Forelimb muscle (tissue), 1 donor: ENCODE results near the gene RARB. TPM values are rescaled to one million over a fixed set of nuclear protein-coding genes. Genes with fewer than 3 reads are reported as not detected.

Experiments used
- DNase-seq: peaks from one replicate; pipeline ENCODE4 v3.0.0-alpha.2; 2013; ENCODE audit warnings: low read depth
- polyA plus RNA-seq: library from polyadenylated mRNA; unstranded; fragments of 120-200 nt; gene quantifications from one replicate; pipeline ENCODE4 v1.2.1, GENCODE V29; 2013; ENCODE audit not compliant: insufficient read length

RARB gene
- polyA plus RNA-seq, 1 donor, result 10.5 TPM

DNA sequence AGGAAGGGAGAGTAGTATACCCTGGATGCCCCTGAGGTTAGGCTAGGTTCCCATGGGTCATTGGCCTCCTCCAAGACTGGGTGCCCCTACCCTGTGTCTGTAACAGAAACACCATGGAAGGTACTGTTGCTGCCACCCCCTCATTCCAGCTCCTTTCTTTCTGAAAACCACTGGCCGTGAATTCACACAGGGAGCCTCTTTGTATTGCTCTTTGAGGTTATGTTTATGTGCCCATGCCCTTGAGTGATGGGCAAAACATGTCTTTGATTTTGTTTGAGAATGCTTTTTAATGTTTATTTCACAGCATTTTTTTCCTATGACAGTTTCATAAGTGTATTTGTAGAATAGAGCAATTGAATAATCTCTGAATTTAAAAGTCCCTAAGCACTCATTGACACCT lies 79.7 kb downstream of the RARB start:
- no peak for DNase-seq

DNA sequence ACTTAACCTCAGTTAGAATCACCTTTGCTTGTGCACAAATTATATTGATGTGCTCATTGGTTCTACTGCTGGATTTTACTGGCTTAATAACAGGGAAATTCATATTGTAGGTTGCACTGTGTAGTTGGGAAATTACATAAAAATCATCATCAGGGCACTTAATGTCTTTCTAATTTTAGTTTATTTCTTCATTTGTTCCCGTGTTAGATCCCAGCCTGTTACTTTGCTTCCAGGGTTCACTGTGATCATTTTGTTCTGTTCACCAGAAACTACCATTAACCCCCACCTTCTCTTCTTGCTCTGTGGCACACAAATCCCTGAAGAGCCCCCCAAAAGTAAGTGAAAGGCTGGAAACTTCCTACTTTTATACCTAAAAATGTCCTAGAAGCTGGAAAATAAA lies 80.4 kb downstream of the RARB start:
- DNase-seq, result no peak

DNA sequence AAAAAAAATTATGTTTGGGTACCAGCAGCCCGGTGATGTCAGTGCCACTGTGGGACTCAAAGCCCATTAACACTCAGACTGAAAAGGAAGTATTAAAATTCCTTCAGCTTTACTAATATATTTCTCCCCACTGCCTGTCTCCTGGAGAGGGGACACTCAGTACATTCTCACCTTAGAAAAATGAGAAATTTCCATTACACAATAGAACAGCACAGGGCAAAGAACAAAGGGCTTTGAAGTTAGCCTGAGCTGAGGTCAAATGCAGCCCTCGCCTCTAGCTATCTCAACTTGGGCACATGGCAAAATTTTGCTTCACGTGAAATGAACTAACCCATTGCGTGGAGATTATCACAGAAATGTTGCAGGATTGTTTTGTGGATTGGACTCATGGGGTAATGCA lies 80.8 kb downstream of the RARB start:
- no peak for DNase-seq

DNA sequence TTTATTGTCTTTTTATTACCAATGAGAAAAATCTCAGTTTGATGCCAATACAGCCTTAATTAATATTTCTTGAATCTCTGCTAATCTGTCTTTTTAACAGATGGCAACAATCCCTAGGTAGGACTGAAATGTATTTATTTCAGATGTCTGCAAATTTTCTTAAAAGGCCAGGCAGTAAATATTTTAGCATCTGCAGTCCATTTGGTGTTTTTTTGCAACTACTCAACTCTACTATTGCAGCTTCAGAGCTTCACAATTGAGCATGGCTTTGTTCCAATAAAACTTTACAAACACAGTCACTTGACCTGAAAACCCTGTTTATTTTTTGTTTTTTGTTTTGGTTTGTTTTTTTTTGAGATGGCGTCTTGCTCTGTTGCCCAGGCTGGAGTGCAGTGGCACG lies 82.7 kb downstream of the RARB start:
- DNase-seq, result no peak

DNA sequence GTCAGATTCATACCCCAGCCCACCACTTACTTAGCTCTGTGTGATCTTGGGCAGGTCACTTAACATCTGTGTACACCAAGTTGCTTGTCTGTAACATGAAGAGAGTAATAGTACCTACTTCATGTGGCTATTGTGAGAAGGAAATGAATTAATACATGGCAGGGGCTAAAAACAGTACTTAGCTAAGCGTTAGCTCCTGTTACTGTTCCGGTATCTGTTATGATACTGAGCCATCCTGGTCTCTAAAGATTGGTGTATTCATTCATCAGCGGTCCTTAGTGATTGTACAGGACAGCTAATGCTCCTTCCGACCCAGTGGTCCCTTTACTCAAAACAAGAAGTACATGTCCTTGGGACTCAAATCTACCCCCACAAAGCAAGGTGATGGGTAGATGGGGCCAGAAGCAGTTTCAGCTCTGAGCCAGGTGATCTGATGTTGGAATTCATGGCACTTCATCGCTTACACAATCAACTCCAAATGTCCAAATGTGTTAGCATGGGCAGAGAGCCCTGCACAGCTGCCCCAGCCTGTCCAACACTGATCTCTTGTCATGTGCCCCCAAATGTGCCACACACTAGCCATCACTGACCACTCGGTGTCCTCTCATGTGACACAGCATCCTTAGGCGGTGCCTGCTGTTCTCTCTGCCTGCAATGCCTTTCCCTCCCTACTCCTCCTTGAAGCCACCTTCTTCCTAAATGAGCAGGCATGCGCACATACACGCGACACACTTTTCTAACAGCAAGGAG lies 84.1 kb downstream of the RARB start:
- no peak for DNase-seq

DNA sequence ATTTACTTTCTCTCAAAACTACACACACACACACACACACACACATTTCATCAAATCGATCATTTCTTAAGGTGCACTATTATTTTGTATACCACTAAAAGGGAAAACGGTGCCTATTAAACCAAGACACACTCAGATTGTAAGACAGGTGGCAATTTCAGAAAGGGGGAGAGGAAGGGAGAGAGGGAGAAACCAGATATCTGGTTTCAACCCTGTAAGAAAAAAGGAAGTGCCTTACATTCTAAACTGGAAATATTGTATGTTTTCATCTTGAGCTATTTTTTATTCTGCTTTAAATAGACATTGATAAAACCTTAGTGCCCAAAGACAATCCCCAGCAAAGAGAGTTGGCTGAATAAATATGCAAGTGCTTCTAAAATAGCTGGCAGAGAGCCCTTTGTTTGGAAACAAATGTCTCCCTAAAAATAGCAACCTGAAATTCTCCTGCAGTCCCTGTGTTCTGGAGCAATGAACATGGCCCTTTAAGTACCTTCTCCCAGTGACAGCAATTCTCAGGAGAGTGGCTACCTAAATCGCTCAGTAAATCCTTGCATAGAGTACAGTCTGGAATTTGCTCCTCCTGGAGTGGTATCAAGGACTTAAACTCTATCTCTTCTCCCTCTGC lies 85.7 kb downstream of the RARB start:
- DNase-seq, result no peak

DNA sequence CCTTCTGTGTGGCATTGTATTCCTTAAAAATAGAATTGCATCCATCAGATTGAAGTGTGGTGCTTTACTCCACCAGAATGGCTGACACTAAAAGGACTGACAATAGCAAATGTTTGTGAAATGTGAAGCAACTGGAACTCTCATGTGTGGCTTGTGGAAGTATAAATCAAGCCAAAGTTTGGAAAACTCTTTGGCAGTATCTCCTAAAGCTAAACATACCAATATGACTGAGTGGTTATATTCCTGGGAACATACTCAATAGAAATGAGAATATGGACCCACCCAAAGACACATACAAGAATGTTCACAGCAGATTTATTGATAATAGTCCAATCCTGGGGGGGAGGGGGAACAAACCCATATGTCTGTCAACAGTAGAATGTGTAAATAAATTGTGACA lies 87.1 kb downstream of the RARB start:
- DNase-seq, result no peak

DNA sequence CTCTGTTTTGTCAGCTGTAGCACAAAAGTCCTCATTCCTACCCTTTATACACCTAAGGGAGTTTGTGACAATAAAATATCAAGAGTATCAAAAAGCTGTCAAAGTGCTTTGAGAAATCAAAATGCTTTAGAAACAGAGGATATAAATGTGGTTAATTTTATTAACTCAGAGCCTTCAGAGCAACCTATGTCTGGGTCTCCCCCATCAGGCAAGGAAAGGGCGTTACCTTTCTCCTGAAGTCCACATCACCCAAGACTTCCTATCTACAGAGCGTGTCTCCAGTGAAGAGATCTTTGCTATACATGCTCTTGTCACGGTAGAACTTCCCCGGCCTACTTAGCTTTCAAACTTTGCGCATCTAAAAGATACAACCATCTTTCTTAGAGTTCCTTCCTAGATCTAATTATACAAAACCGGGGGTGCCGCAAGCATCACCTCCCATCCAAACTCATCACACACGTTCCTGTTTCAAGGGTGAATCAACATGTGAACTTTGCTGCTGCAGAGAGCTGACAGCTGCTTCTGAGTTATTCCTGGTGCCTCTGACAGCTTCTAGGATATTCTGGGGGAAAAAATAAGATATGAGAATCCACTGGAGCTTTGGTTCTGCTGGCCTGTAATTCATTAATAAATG lies 93.0 kb downstream of the RARB start:
- no peak for DNase-seq

DNA sequence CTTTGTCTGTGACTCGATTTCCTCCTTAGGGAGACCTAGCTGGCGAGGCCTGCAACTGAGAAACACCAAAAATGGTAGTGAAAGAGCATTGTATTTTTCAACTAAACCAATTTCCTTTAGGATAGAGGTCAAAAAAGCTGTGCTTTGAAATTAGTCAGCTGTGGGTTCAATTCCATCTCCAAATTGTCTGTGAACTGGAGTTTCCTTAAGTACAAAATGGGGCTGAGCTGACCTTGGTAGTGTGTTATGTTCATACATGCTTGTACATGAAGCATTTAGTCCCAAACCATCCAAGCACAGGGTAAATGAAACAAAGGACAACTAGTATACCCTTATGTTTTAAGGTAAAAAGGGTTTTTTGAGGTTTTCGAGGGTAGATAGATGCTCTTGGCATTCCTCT lies 99.3 kb downstream of the RARB start:
- DNase-seq, result no peak

DNA sequence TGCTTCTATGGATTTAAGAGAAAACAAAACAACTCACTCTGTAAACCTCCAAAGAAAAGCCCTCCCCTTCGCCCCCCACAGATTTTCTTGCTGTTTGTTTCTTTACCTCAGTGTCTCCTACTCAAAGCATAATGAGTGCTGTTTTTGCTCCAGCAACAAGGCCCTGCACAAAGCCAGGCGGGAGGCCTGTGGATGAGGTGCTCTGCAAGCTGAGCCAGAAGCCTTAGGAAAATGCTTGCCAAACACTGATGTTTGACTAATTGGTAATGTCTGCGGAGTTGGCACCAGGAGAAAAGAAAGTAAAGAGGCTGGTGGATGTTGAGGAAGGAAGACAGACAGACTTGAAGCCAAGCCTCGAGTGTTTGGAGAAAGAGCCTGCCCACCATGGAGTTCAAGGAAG lies 99.7 kb downstream of the RARB start:
- DNase-seq, result no peak

DNA sequence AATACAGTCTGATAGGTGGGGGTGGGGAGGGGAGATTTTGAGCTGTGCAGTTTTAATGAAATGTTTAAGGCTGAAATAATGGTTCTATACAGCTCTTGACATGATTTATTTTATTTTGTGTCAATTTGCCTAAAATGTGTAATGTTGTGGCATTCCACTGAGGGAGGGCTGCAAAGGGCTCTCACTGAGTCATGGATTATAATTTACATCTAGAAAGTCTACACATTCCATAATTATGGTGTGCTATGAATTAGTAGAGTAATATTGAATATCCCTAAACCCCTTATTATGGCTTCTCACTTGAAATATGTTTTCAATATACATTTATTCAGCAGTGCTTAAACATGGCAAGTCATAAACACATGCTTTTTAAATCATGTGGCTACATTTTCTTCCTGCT lies 103.9 kb downstream of the RARB start:
- no peak for DNase-seq

DNA sequence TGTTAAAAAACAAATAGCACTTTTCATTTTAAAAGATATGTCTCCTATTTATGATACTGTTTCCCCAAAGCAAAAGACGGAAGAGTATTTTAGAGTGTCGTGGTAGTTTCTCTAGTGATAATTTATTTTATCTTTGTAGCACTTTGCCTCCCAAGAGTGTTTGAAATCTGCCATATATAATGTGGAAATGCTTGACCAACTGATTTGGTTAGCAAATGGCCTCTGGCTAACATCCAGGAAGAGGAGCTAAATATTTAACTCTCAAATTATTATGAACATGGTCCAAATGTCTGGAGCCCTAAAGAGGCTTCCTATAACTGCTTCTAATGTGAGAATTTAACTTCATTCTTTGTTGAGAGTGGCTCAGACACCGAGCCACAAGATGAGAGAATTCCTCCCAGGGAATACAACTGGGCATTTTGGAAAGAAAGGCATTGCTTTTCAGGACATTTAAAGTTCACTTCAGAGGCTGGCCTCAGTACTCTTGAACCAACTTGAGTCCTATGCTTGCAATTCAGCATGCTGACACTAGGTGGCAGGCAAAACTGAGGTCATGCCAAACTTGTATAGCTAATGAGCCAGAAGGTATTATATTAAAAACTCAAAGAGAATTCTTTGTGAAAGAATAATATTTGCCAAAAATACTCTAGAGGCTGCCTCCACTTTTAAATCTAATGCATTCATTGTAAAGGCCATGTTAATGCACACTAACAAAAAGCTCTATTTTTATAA lies 104.5 kb downstream of the RARB start:
- DNase-seq, result no peak

DNA sequence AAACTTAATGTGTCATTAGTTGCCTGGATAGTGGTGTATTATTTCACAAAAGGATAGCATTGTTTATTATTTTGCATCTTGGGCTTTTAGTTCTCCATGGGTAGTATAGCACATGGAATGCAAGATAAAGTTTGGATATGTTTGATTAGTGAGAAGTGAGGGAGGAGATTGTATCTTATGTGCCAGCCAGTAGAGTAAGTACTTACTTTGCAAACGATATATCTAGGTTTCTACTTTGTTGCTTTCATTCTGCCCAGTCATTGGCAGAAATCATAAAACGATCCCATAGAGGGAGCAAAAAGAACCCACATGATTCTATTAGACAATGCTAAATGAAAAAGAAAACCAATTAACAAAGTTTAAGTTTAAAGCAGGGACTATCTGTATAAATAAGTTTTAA lies 105.3 kb downstream of the RARB start:
- no peak for DNase-seq

DNA sequence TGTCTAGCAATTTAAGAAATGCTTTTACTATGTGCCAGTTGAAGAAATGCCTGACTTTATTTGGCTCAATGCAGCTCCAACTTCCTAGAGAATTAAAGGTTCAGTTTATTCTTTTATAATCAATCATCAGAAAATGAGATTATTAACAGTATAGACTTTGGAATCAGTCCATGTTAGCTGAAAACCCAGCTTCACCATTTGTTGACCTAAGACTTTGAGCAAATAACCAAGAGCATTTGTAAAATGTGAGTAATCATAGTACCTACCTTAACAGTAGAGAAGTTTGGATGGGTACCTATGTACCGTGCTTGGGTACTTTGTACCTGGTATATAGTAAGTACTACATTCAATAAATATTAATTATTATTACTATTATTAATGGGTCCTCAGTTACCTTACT lies 105.9 kb downstream of the RARB start:
- DNase-seq, result no peak

DNA sequence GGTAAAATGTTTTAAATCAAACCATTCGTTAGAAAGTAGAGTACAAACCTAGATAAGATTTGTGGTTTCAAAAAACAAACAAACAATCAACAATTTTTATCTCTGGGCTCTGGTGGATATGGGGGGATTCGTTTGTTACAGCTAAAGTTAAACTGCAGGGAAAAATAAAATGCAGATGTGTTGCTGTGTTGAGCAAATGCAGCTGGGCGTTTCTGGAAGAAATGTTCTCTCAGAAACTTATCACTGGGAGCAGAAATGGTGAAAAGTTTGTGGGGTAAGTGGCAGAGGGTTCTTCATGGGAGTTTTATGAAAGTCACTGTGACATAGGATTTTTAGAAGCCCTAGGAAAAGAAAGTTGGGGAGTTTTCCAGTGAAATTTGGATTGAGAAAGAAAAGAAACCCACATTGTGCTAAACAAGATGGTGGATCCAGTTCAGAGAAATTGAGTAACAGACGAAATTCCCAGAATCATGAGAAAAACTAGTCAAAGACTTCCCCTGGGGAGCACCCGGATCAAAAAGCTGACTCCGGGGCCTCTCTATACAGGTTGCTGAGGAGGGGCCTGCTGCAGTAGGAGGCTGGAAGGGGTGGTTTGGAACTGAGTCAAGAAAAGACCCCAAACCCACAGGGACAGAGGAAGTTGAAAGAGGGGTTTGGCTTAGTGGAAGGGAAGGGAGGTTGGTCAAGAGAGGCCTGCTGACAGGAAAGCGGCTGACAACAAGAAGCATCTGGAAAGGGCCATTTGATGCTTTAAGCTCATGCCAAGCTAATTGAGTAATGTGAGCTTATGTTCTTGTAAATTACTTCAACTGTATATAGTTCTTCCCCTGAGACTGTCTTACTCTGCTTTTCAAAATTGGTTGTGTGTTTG lies 108.7 kb downstream of the RARB start:
- peak; percentile 44 for DNase-seq

DNA sequence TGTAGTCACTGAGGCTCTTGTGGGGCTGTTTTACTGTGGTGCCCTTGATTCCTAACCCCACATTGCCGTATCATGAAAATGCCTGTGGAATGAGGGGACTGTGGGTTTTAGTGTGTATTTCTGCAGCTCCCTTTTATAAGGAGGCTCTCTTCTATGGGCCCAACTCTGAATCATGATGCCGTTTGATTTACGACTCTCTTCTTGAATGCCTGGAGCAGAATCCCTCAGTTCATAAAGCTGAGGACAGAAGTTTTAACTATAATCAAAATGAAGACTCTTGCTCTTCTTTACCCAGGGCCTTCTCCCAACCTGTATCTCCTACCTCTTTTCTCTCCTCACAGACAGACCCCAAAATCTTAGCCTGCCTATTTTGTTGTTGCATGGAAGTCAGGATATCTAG lies 109.5 kb downstream of the RARB start:
- no peak for DNase-seq

DNA sequence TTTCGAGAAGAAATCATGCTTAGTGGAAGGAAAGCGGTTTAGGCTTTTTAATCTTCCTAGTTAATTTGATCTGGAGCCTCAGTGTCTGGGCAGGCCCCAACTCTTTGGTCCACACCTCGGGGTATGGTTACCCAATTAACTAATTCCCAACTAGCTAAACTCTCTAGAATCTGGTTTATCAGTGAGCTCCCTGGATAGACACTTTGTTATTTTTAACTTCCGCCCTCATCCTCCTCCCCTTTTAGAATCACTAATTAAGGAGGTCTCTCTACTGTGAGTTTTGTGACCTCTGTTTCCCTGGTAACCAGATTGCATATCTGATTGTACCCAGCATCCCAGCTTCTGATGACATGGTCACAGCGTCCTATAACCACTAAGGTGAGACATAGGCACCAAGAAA lies 112.2 kb downstream of the RARB start:
- no peak for DNase-seq

DNA sequence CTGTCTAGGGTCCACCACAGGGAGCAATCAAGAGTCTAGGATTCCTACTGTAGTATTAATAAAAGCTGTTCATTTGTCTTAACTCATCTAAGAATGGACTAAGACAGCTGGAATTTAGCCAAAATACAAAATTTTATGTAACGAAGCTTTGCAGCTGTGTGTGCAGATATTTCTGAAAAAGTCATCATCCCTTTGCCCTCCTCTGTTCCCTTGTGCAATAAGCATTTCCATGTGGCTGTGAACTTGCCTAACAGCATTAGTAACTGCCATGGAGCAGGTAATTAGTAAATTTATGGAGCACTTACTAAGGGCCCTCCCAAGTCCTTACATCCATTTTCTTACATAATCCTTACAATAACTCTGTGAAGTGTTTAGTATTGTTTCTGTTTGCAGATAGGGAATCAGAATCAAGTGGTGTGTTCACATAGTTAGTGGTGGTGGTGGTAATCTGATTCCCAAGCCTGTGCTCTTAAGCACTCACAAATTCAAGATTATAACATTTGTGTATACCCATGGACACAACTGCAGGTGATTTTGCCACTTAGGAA lies 114.5 kb downstream of the RARB start:
- DNase-seq, result no peak

DNA sequence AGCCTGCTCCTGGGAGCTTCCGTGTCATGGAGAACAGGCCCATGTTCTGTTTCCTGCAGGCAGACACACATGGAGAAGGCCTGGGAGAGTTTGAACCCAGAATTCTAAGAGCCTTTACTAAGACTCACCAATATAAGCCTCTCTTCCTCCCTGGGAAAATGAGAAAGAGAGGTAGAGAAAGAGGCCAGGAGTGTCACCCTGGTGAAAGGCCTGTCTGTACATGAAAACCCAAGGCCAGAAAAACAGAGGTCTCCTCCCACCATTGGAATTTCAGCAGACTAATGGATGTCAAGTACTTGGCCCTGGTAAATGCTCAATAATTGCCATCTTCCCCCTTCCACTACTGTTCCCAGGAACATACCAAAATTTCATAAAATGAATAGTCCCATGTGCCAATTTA lies 119.0 kb downstream of the RARB start:
- no peak for DNase-seq

DNA sequence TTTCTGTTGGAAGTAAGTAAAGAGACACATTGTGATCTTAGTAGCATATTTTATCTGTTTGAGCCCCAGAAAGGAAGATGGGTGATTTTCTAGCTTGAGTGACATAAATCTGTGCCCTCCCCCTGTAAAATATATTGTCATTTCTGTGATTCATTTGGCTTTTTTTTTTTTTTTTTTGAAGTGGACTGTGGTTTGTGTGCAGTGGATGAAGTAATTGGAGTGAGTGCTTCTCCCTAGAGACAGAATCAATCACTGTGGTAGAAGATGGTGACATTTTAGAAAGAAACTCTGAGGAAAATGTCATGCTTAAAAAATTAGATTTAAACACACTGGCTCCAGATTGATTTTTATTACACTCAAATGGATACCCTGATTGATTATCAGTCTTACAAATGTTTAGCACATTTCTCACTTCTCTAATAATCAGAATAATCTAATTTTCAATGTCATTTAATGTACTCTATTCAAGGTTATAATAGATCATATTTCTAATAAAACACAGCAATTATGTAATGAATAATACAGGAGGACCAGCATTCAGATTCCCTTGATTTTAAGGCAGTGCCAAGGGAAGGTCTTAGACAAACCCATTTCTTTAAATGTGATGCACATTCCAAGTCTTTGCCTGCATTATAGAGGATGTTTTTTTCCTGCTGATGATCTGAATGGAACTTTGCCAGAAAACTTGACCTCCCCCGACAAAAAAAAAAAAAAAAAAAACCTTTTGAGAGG lies 120.0 kb downstream of the RARB start:
- DNase-seq, result no peak

DNA sequence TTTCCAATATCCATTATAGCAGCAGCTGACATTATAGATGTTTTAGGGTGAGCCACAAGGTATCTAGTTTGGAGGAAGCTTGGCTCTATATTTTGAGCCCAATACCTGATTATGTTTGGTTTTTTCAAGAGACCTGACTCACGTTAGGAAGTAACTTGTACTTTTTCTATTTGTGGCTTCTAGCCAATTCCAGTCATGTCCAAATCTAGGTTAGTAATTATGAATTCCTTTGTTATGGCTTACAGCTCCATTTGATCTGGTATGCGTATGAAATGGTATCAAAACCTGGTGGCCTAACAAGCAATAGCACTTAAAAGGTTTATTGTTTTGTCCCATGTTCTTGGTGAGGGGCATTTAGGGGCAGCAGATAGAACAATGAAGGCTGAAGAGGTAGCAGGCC lies 120.8 kb downstream of the RARB start:
- no peak for DNase-seq
